Chondrocyte (in vitro differentiated cells): ENCODE data around the gene GRIK4. TPM values are rescaled to one million over a fixed set of nuclear protein-coding genes. Genes with fewer than 3 reads are reported as not detected.

ENCODE experiments used
- DNase-seq: peaks from one replicate; pipeline ENCODE4 v3.0.0; 2021; ENCODE audit warnings: mixed read lengths, low spot score
- H3K27ac Mint-ChIP-seq: one replicate; pipeline ENCODE4 v1.8.0; 2021; ENCODE audit warnings: mild to moderate bottlenecking, moderate library complexity, mixed read lengths; ENCODE audit not compliant: unreplicated experiment
- H3K27me3 Mint-ChIP-seq: 2 replicates; pipeline ENCODE4 v1.8.0; 2021; ENCODE audit warnings: low read depth, mixed read lengths
- H3K36me3 Mint-ChIP-seq: 2 replicates; pipeline ENCODE4 v1.8.0; 2021; ENCODE audit warnings: low read depth, mixed read lengths
- H3K4me1 Mint-ChIP-seq: 2 replicates; pipeline ENCODE4 v1.8.0; 2021; ENCODE audit warnings: low read depth, mild to moderate bottlenecking, mixed read lengths
- H3K4me3 Mint-ChIP-seq: one replicate; pipeline ENCODE4 v1.8.0; 2021; ENCODE audit warnings: mild to moderate bottlenecking, moderate library complexity, mixed read lengths; ENCODE audit not compliant: unreplicated experiment
- H3K9me3 Mint-ChIP-seq: 2 replicates; pipeline ENCODE4 v1.8.0; 2021; ENCODE audit warnings: low read depth, mixed read lengths
- total RNA-seq: library from RNA; stranded (reverse); gene quantifications from 3 replicates; pipeline ENCODE4 v1.2.1, GENCODE V29; 2021
- TF ChIP-seq, protein P1 (sequence below): fragments of 200-600 bp; sonication (generic); IDR thresholded peaks from 2 replicates; pipeline ENCODE4 v1.5.0; 2021; ENCODE audit warnings: antibody characterized with exemption, mild to moderate bottlenecking, moderate library complexity

The GRIK4 gene
- total RNA-seq, 1 donor from 2014 or later: 0.37 TPM

DNA sequence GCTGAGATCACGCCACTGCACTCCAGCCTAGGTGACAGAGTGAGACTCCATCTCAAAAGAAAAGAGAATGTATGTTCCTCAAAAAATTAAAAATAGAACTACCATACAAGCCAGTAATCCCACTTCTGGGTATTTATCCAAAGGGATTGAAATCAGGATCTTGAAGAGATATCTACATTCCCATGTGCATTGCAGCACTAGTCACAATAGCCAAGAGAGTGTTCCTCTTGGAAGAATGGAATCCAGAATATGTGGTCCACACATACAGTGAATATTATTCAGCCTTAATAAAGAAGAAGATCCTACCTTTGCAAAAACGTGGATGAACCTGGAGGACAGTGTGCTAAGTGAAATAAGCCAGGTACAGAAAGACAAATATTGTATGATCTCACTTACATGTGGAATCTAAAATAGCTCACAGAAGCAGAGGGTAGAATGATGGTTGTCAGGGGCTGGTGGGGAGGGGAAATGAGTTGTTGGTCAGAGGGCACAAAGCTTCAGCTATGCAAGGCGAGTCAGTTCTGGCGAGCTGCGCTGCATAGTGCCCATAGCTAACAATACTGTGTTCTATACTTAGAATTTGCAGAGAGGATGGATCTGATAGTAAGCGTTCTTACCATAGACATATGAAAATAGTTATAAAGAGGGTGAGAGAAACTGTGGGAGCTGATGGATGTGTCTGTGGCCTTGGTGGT lies 32.1 kb downstream of the GRIK4 start:
- H3K36me3 Mint-ChIP-seq: peaks cover 2% of the 10 kb centered on the region
- no peak for DNase-seq
- TF ChIP-seq, protein P1, sequence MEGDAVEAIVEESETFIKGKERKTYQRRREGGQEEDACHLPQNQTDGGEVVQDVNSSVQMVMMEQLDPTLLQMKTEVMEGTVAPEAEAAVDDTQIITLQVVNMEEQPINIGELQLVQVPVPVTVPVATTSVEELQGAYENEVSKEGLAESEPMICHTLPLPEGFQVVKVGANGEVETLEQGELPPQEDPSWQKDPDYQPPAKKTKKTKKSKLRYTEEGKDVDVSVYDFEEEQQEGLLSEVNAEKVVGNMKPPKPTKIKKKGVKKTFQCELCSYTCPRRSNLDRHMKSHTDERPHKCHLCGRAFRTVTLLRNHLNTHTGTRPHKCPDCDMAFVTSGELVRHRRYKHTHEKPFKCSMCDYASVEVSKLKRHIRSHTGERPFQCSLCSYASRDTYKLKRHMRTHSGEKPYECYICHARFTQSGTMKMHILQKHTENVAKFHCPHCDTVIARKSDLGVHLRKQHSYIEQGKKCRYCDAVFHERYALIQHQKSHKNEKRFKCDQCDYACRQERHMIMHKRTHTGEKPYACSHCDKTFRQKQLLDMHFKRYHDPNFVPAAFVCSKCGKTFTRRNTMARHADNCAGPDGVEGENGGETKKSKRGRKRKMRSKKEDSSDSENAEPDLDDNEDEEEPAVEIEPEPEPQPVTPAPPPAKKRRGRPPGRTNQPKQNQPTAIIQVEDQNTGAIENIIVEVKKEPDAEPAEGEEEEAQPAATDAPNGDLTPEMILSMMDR: no peak
- no peak overlapping the region for H3K4me3 Mint-ChIP-seq
- peaks cover 6% of the 10 kb centered on the region for H3K9me3 Mint-ChIP-seq
- H3K27ac Mint-ChIP-seq: peak overlapping the region; percentile 55
- H3K27me3 Mint-ChIP-seq: no peaks in the 10 kb centered on the region
- H3K4me1 Mint-ChIP-seq: peaks cover 56% of the 10 kb centered on the region

DNA sequence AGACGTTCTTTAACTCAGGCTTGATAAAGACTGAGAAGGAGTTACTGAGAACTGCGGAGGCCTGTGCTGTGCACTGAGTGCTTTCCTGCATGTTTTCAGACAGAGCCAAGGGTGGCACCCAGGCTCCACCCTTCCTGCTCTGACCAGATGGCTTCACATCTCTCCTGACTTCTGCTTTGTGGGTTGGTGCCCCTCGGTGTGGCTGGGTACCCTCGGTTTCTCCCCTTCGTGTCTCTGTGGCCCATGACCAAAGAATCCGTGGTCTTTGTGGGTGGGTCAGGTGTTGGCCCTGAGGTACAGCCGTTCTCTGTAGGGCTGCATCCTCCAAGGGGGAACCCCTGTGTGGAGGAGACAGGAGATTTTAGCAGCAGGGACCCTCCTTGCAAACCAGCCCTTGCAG lies 34.3 kb downstream of the GRIK4 start:
- Mint-ChIP-seq H3K36me3 (peaks cover 2% of the 10 kb centered on the region), H3K4me3 (no peak overlapping the region), H3K9me3 (peaks cover 6% of the 10 kb centered on the region), H3K27ac (no peak overlapping the region), H3K27me3 (no peaks in the 10 kb centered on the region), H3K4me1 (peaks cover 47% of the 10 kb centered on the region)
- TF ChIP-seq, protein P1: no peak
- no peak for DNase-seq

DNA sequence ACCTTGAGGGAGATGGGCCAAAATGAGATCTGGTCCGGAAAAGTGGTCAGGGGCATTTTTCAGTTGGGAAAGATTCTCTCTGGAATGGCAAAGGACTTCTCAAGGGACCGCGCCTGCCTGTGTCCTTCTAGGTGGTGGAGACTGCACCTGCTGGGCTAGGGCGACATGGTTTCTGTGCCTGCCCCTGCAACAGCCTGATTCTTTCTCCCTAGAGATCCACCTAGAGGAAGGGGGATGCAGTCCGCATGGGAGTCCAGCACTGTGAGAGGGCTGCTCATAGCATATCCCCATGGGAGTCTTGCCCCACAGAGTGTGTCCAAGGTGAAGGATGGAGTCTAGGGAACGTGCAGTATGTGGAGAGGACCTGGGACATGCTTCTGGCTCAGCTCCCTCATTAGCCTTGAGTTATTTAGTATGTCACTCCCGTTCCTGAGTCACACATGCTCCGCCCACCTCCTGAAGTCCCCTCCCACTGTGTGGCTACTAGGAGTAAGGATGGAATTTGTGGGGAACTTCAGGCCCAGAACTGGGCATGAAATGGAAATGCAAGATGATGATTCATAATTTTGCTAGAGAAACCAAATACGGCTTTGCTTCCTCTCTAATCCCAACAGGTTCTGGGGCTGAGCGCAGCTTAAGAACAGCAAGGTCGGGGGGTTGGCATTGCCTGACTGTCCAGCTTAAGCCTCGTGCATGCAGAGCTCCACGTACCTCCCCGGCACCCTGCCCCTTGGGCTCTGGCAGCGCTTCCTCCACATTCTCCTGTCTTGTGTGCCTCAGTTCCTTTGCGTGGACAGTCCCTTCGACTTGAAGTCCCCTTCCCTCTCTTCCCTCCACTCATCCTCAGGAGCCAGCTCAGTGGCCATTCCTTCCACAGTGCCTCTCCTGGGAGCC lies 35.0 kb downstream of the GRIK4 start:
- Mint-ChIP-seq H3K4me3 (no peak overlapping the region), H3K27me3 (no peaks in the 10 kb centered on the region), H3K27ac (peak overlapping the region; percentile 98), H3K36me3 (peaks cover 2% of the 10 kb centered on the region), H3K9me3 (peaks cover 6% of the 10 kb centered on the region), H3K4me1 (peaks cover 42% of the 10 kb centered on the region)
- TF ChIP-seq, protein P1: no peak
- peak; percentile 72 for DNase-seq

DNA sequence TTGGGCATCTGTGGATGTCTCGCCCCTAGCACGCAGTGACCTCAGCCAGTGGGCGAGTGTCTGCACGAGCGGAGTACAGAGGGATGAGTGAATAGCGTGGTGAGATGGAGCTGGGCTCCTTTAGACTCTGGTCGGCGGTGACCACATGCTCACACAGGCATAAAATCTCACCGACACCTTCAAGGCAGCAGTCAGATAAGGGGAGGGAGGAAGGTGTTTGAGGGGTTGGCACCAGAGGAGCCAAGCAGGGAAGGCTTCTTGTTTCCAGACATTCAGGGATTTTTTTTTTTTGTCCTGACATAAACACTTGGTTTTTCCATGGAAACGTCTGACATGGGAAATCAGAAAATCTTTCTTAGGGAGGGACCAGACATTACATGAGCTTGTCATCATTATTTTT lies 35.8 kb downstream of the GRIK4 start:
- Mint-ChIP-seq H3K27ac (peak overlapping the region; percentile 98), H3K36me3 (peaks cover under 1% of the 10 kb centered on the region), H3K27me3 (no peaks in the 10 kb centered on the region), H3K4me1 (peaks cover 45% of the 10 kb centered on the region), H3K4me3 (no peak overlapping the region), H3K9me3 (peaks cover 1% of the 10 kb centered on the region)
- TF ChIP-seq, protein P1: no peak
- DNase-seq: no peak
